HepG2 (cell line): ENCODE data around the gene IL9R. TPM values are rescaled to one million over a fixed set of nuclear protein-coding genes. Genes with fewer than 3 reads are reported as not detected.

Source experiments
- ATAC-seq: fragments of 200-7000 bp; cut with Tn5 transposase; 3 replicates; pipeline ENCODE4 v1.9.1; 2020; ENCODE audit warnings: mild to moderate bottlenecking, moderate library complexity
- BruUV-seq: library from RNA; stranded (reverse); fragments of 400-500 nt; replicated peaks from 2 replicates; lab custom pipeline; 2021; lab: Mats Ljungman, UMichigan
- CTCF ChIA-PET: fragments of 300-600 bp; formaldehyde crosslinking; extraction: SDS; loops from one replicate; lab custom pipeline; 2021; ENCODE audit warnings: low total read pairs, inconsistent platforms, low intra/inter-chr PET ratio; lab: Yijun Ruan, JAX
- POLR2A ChIA-PET: fragments of 350-600 bp; sonication (Branson Sonifier 250); formaldehyde crosslinking; loops from one replicate; lab custom pipeline; 2020; ENCODE audit warnings: antibody characterized with exemption, inconsistent platforms; lab: Yijun Ruan, JAX
- DNase-seq: peaks from one replicate; pipeline ENCODE4 v3.0.0-alpha.2; 2015; ENCODE audit warnings: low spot score
- FAIRE-seq: peaks from 3 replicates; lab custom pipeline; 2011; peaks lifted over from hg19 to GRCh38; lab: Jason Lieb, UNC
- H2AFZ ChIP-seq: one replicate; pipeline ENCODE4 v1.6.1; 2011; ENCODE audit warnings: low read length, inconsistent platforms
- H3K27ac ChIP-seq: fragments of 300-600 bp; 3 replicates; pipeline ENCODE4 v1.8.0; 2011; ENCODE audit warnings: mixed run types, mild to moderate bottlenecking, mixed read lengths, low read length, inconsistent platforms; ENCODE audit not compliant: insufficient read depth; ENCODE audit errors: extremely low read length
- H3K27me3 ChIP-seq, 2 experiments: fragments of 200-600 bp in 1 of 2; 2 replicates in 1 of 2; 3 replicates in 1 of 2; pipeline versions ENCODE4 v1.6.0 to v1.8.0; 2011; ENCODE audit warnings: low read length in 2 of 2, mild to moderate bottlenecking in 2 of 2, moderate library complexity in 2 of 2, inconsistent platforms in 1 of 2; ENCODE audit not compliant: insufficient read depth in 2 of 2, control insufficient read depth in 1 of 2
- H3K36me3 ChIP-seq, 2 experiments: fragments of 200-600 bp in 1 of 2; replicated peaks in 1 of 2; 2 replicates in 1 of 2; 3 replicates in 1 of 2; pipeline versions ENCODE4 v1.5.1 to v1.8.0; 2011; ENCODE audit warnings: low read length in 2 of 2, inconsistent platforms in 1 of 2; ENCODE audit not compliant: insufficient read depth in 2 of 2, control insufficient read depth in 1 of 2
- H3K4me1 ChIP-seq: 2 replicates; pipeline ENCODE4 v1.5.1; 2012; ENCODE audit warnings: low read length, inconsistent platforms; ENCODE audit not compliant: insufficient read depth
- H3K4me2 ChIP-seq: 2 replicates; pipeline ENCODE4 v1.6.0; 2011; ENCODE audit warnings: low read depth, low read length, inconsistent platforms
- H3K4me3 ChIP-seq, 3 experiments: fragments of 200-600 bp in 1 of 3; sonication (generic), shearing (Covaris generic) in 1 of 3; replicated peaks in 1 of 3; 2 replicates each; pipeline ENCODE4 v1.5.1; 2011 to 2016; ENCODE audit warnings: low read length in 3 of 3, inconsistent platforms in 2 of 3, low read depth in 2 of 3, mild to moderate bottlenecking in 2 of 3, control low read depth in 1 of 3, mixed read lengths in 1 of 3; ENCODE audit not compliant: insufficient read depth in 1 of 3
- H3K79me2 ChIP-seq: one replicate; pipeline ENCODE4 v1.6.1; 2011; ENCODE audit warnings: low read length, inconsistent platforms; ENCODE audit not compliant: insufficient read depth
- H3K9ac ChIP-seq: 2 replicates; pipeline ENCODE4 v1.6.0; 2011; ENCODE audit warnings: mild to moderate bottlenecking, low read depth, low read length, inconsistent platforms; ENCODE audit not compliant: insufficient read depth
- H3K9me3 ChIP-seq: 2 replicates; pipeline ENCODE4 v1.5.1; 2012; ENCODE audit warnings: mild to moderate bottlenecking, low read length
- H4K20me1 ChIP-seq: 2 replicates; pipeline ENCODE4 v1.6.0; 2011; ENCODE audit warnings: inconsistent platforms, mild to moderate bottlenecking, low read length, moderate library complexity; ENCODE audit not compliant: insufficient read depth
- HMG20B ChIP-seq: conservative IDR thresholded peaks from 2 replicates; pipeline ENCODE4 v1.6.1; 2016; ENCODE audit warnings: missing genetic modification reagents, missing compliant biosample characterization
- JUND ChIP-seq: sonication (generic); formaldehyde crosslinking; IDR thresholded peaks from 2 replicates; pipeline ENCODE4 v1.8.0; 2022; ENCODE audit warnings: mild to moderate bottlenecking, missing genetic modification reagents
- KAT7 ChIP-seq: IDR thresholded peaks from 2 replicates; pipeline ENCODE4 v1.6.1; 2018; ENCODE audit warnings: borderline replicate concordance, missing compliant biosample characterization
- KLF13 ChIP-seq: sonication (generic); formaldehyde crosslinking; IDR thresholded peaks from 2 replicates; pipeline ENCODE4 v1.4.0; 2020; ENCODE audit warnings: mild to moderate bottlenecking, missing genetic modification reagents
- NCOA5 ChIP-seq: sonication (generic); formaldehyde crosslinking; IDR thresholded peaks from 2 replicates; pipeline ENCODE4 v1.4.0; 2020; ENCODE audit warnings: missing genetic modification reagents
- NFKB2 ChIP-seq: sonication (generic); formaldehyde crosslinking; IDR thresholded peaks from 2 replicates; pipeline ENCODE4 v1.4.0; 2020; ENCODE audit warnings: missing genetic modification reagents, borderline replicate concordance
- PITX1 ChIP-seq: sonication (generic); formaldehyde crosslinking; IDR thresholded peaks from 2 replicates; pipeline ENCODE4 v1.5.1; 2020; ENCODE audit warnings: mild to moderate bottlenecking, missing genetic modification reagents
- TFE3 ChIP-seq: IDR thresholded peaks from 2 replicates; pipeline ENCODE4 v1.6.1; 2016
- THYN1 ChIP-seq: sonication (generic); formaldehyde crosslinking; IDR thresholded peaks from 2 replicates; pipeline ENCODE4 v1.8.1; 2023; ENCODE audit warnings: low read depth, mild to moderate bottlenecking, moderate library complexity, missing genetic modification reagents, borderline replicate concordance
- UBTF ChIP-seq: sonication (generic); formaldehyde crosslinking; IDR thresholded peaks from 2 replicates; pipeline ENCODE4 v1.4.0; 2020; ENCODE audit warnings: mild to moderate bottlenecking, missing genetic modification reagents
- ZBTB8A ChIP-seq: sonication (generic); formaldehyde crosslinking; IDR thresholded peaks from 2 replicates; pipeline ENCODE4 v1.4.0; 2020; ENCODE audit warnings: mild to moderate bottlenecking, low read depth, missing genetic modification reagents, borderline replicate concordance
- ZNF3 ChIP-seq: IDR thresholded peaks from 2 replicates; pipeline ENCODE4 v1.7.0; 2017; ENCODE audit warnings: inconsistent platforms
- ZNF33B ChIP-seq: sonication (generic); formaldehyde crosslinking; IDR thresholded peaks from 2 replicates; pipeline ENCODE4 v1.5.1; 2020; ENCODE audit warnings: mild to moderate bottlenecking, missing genetic modification reagents
- ZNF614 ChIP-seq: IDR thresholded peaks from 2 replicates; pipeline ENCODE4 v1.6.1; 2018; ENCODE audit warnings: missing biosample characterization, missing genetic modification reagents, inconsistent platforms, borderline replicate concordance
- ZNF660 ChIP-seq: sonication (generic); formaldehyde crosslinking; IDR thresholded peaks from 2 replicates; pipeline ENCODE4 v1.5.1; 2020; ENCODE audit warnings: mild to moderate bottlenecking, low read depth, missing genetic modification reagents, borderline replicate concordance
- ZNF768 ChIP-seq: sonication (generic); formaldehyde crosslinking; IDR thresholded peaks from 2 replicates; pipeline ENCODE4 v1.4.0; 2020; ENCODE audit warnings: missing genetic modification reagents
- WGBS: methylation state at CpG from one replicate; pipeline ENCODE4 v1.1.6; 2017; ENCODE audit warnings: low lambda C conversion rate; 5-methylcytosine and 5-hydroxymethylcytosine counted together
- in situ Hi-C: cut with HindIII; loops from 2 replicates; pipeline ENCODE4 v1.10.0; 2017; ENCODE audit warnings: low pct_unique_long_range_greater_than_20kb; ENCODE audit not compliant: extremely low pct_ligation_motif_present
- intact Hi-C: fragments of 100-400 bp; cut with micrococcal nuclease; formaldehyde crosslinking; loops from one replicate; pipeline ENCODE4 v1.10.0; 2022; ENCODE audit not compliant: unreplicated experiment
- polyA plus RNA-seq, 8 experiments: library from polyadenylated mRNA; depleted of rRNA in 3 of 8; stranded (reverse) in 7 of 8; unstranded in 1 of 8; fragments of >200 nt; fragmentation: Illumina TruSeq in 4 of 8; extraction: Trizol in 4 of 8; gene quantifications; 2 replicates each; pipeline versions ENCODE4 v1.2.1 to v1.2.3, GENCODE V29; 2011 to 2016; ENCODE audit warnings: low read depth in 4 of 8, missing spikeins in 1 of 8, mixed read lengths in 1 of 8; ENCODE audit not compliant: insufficient read depth in 1 of 8
- total RNA-seq, 5 experiments: library from RNA; depleted of rRNA; stranded (reverse); fragments of >200 nt; fragmentation: Illumina TruSeq; extraction: Trizol; gene quantifications; 2 replicates each; pipeline ENCODE4 v1.2.3, GENCODE V29; 2016; ENCODE audit warnings: low read depth in 1 of 5

The IL9R gene
- total and polyA plus RNA-seq, 2 of the 13 experiments (the other 11 are each of a cell fraction or from before 2014, with no cell fraction given), result not detected

- no peak for TF ChIP-seq HMG20B (CRISPR knock-in tag)
- TF ChIP-seq THYN1 (CRISPR knock-in tag), result no peak
- TF ChIP-seq JUND (CRISPR knock-in tag), result no peak
- no peak for TF ChIP-seq PITX1 (CRISPR knock-in tag)
- TF ChIP-seq NCOA5, result no peak
- no peak for TF ChIP-seq ZNF33B (CRISPR knock-in tag)
- TF ChIP-seq ZNF614 (CRISPR knock-in tag), result no peak
- Histone ChIP-seq H4K20me1 (no peaks in the 10 kb centered on the region), H3K9me3 (no peaks in the 10 kb centered on the region), H3K27ac (no peak overlapping the region), H3K27me3 (no peaks in the 10 kb centered on the region), H3K9ac (no peak overlapping the region), H3K4me3 (no peak overlapping the region), H3K79me2 (no peaks in the 10 kb centered on the region), H3K36me3 (no peaks in the 10 kb centered on the region), H3K4me1 (no peaks in the 10 kb centered on the region), H3K4me2 (no peak overlapping the region), H2AFZ (no peak overlapping the region)
- intact Hi-C loops (no loop called here), in situ Hi-C loops (no loop called here)
- DNase-seq, result no peak
- no TSS peak for BruUV-seq
- no peak for FAIRE-seq
- no peak for ATAC-seq
- CTCF ChIA-PET, result no interaction called here
- POLR2A ChIA-PET, result no interaction called here
- WGBS, result 0% methylated on average over 2 of the region's 14 CpGs
These were observed 6.1 kb downstream of the IL9R start for GRCh38 chrX:156003486-156004185.

GRCh38 chrX:156004256-156004655 is 6.8 kb downstream of the IL9R start:
- FAIRE-seq (no peak), DNase-seq (no peak), ATAC-seq (no peak)
- Histone ChIP-seq H3K4me2 (no peak overlapping the region), H3K4me1 (no peaks in the 10 kb centered on the region), H2AFZ (no peak overlapping the region), H3K9me3 (no peaks in the 10 kb centered on the region), H3K27me3 (no peaks in the 10 kb centered on the region), H3K9ac (no peak overlapping the region), H3K79me2 (no peaks in the 10 kb centered on the region), H3K4me3 (no peak overlapping the region), H3K36me3 (no peaks in the 10 kb centered on the region), H4K20me1 (no peaks in the 10 kb centered on the region), H3K27ac (no peak overlapping the region)
- intact Hi-C loops, result no loop called here
- POLR2A ChIA-PET, result no interaction called here
- BruUV-seq, result no TSS peak
- WGBS, result 38% methylated on average over 1 of the region's 2 CpGs
- in situ Hi-C loops, result no loop called here
- CTCF ChIA-PET, result no interaction called here
- TF ChIP-seq ZNF3 (CRISPR knock-in tag) (no peak), NFKB2 (CRISPR knock-in tag) (no peak), ZBTB8A (CRISPR knock-in tag) (no peak), ZNF768 (no peak), ZNF660 (CRISPR knock-in tag) (no peak), KLF13 (no peak), KAT7 (CRISPR knock-in tag) (no peak), UBTF (no peak), TFE3 (CRISPR knock-in tag) (no peak)
